Suprapubic skin (tissue), 4 donors: ENCODE measurements around the gene MSANTD2.

Source experiments
- CTCF ChIP-seq, 2 donors: fragments of 200-600 bp in 1 of 2; fragments of 450-650 bp in 1 of 2; sonication (generic) in 1 of 2; IDR thresholded peaks; one replicate each; pipeline ENCODE4 v1.5.1; 2016 to 2019; ENCODE audit warnings: antibody characterized with exemption in 2 of 2, mild to moderate bottlenecking in 1 of 2, moderate library complexity in 1 of 2
- EP300 ChIP-seq: sonication (generic); formaldehyde crosslinking; IDR thresholded peaks from one replicate; pipeline ENCODE4 v1.6.1; 2017; ENCODE audit warnings: antibody characterized with exemption
- POLR2A ChIP-seq, 2 donors: fragments of 450-650 bp; IDR thresholded peaks; one replicate each; pipeline ENCODE4 v1.6.1; 2017; ENCODE audit warnings: antibody characterized with exemption in 2 of 2, mild to moderate bottlenecking in 2 of 2, moderate library complexity in 2 of 2
- POLR2AphosphoS5 ChIP-seq, 3 donors: sonication (generic); formaldehyde crosslinking; IDR thresholded peaks; one replicate each; pipeline ENCODE4 v1.6.1; 2017; ENCODE audit warnings: antibody characterized with exemption in 3 of 3

- TF ChIP-seq CTCF (IDR thresholded peaks at IDR 0.05): no peak
- TF ChIP-seq POLR2AphosphoS5 (IDR thresholded peaks at IDR 0.05): no peak
- TF ChIP-seq EP300: no peak
- TF ChIP-seq POLR2A (IDR thresholded peaks at IDR 0.05): no peak
Measured at GRCh38 chr11:124784051-124784450, 16.2 kb downstream of the MSANTD2 start.
